IPS-15b (cell line): Measurements from ENCODE around the gene ACTN4.
A peak's percentile ranks its signal among the peaks of the same experiment; 100 is the strongest.

Experiments
- H3K27me3 ChIP-seq: one replicate; pipeline ENCODE4 v1.6.1; 2013; ENCODE audit warnings: low read length; ENCODE audit not compliant: control insufficient read depth, insufficient read depth
- H3K36me3 ChIP-seq: one replicate; pipeline ENCODE4 v1.6.1; 2013; ENCODE audit warnings: low read length; ENCODE audit not compliant: control insufficient read depth, insufficient read depth
- H3K4me1 ChIP-seq: one replicate; pipeline ENCODE4 v1.6.1; 2013; ENCODE audit warnings: mild to moderate bottlenecking, low read length; ENCODE audit not compliant: control insufficient read depth, insufficient read depth
- H3K4me3 ChIP-seq: one replicate; pipeline ENCODE4 v1.5.1; 2013; ENCODE audit warnings: low read depth, low read length
- H3K9ac ChIP-seq: one replicate; pipeline ENCODE4 v1.6.1; 2013; ENCODE audit warnings: low read depth, mild to moderate bottlenecking, low read length
- H3K9me3 ChIP-seq: one replicate; pipeline ENCODE4 v1.6.1; 2013; ENCODE audit warnings: mild to moderate bottlenecking, low read length; ENCODE audit not compliant: control insufficient read depth, insufficient read depth

The ACTN4 gene

GRCh38 chr19:38728752-38729541, 81.5 kb downstream of the ACTN4 start:
- Histone ChIP-seq H3K27me3 (no peaks in the 10 kb centered on the region), H3K9ac (no peak overlapping the region), H3K36me3 (peaks cover 54% of the 10 kb centered on the region)

GRCh38 chr19:38729653-38730469, 82.4 kb downstream of the ACTN4 start:
- Histone ChIP-seq H3K36me3 (peaks cover 45% of the 10 kb centered on the region), H3K9me3 (no peaks in the 10 kb centered on the region), H3K4me3 (no peak overlapping the region), H3K9ac (no peak overlapping the region), H3K4me1 (peaks cover 4% of the 10 kb centered on the region), H3K27me3 (no peaks in the 10 kb centered on the region)

More at GRCh38 chr19:38728752-38729541, 81.5 kb downstream of the ACTN4 start:
- no peaks in the 10 kb centered on the region for H3K9me3 ChIP-seq
- H3K4me1 ChIP-seq: no peaks in the 10 kb centered on the region
- no peak overlapping the region for H3K4me3 ChIP-seq

- no peak overlapping the region for H3K4me3 ChIP-seq
- H3K27me3 ChIP-seq: no peaks in the 10 kb centered on the region
- peaks cover 39% of the 10 kb centered on the region for H3K36me3 ChIP-seq
- peaks cover 4% of the 10 kb centered on the region for H3K4me1 ChIP-seq
- no peak overlapping the region for H3K9ac ChIP-seq
- no peaks in the 10 kb centered on the region for H3K9me3 ChIP-seq
These were observed 83.0 kb downstream of the ACTN4 start for GRCh38 chr19:38730470-38730730.

GRCh38 chr19:38730731-38731589, 83.5 kb downstream of the ACTN4 start:
- Histone ChIP-seq H3K4me1 (peaks cover 4% of the 10 kb centered on the region), H3K27me3 (no peaks in the 10 kb centered on the region)

GRCh38 chr19:38731654-38732301, 84.3 kb downstream of the ACTN4 start:
- Histone ChIP-seq H3K9ac (no peak overlapping the region), H3K9me3 (no peaks in the 10 kb centered on the region), H3K4me1 (peaks cover 4% of the 10 kb centered on the region), H3K27me3 (no peaks in the 10 kb centered on the region), H3K4me3 (no peak overlapping the region), H3K36me3 (peaks cover 26% of the 10 kb centered on the region)

More at GRCh38 chr19:38730731-38731589, 83.5 kb downstream of the ACTN4 start:
- H3K36me3 ChIP-seq: peaks cover 34% of the 10 kb centered on the region
- no peaks in the 10 kb centered on the region for H3K9me3 ChIP-seq
- no peak overlapping the region for H3K9ac ChIP-seq
- no peak overlapping the region for H3K4me3 ChIP-seq

- H3K36me3 ChIP-seq: peaks cover 14% of the 10 kb centered on the region
- H3K4me3 ChIP-seq: no peak overlapping the region
- peaks cover 4% of the 10 kb centered on the region for H3K4me1 ChIP-seq
- no peak overlapping the region for H3K9ac ChIP-seq
- no peaks in the 10 kb centered on the region for H3K9me3 ChIP-seq
- H3K27me3 ChIP-seq: peaks cover 6% of the 10 kb centered on the region
These were observed 85.7 kb downstream of the ACTN4 start for GRCh38 chr19:38733241-38733492.

GRCh38 chr19:38733493-38734175, 86.2 kb downstream of the ACTN4 start:
- Histone ChIP-seq H3K4me1 (peaks cover 4% of the 10 kb centered on the region), H3K36me3 (peaks cover 11% of the 10 kb centered on the region), H3K4me3 (no peak overlapping the region), H3K9me3 (no peaks in the 10 kb centered on the region), H3K27me3 (peaks cover 7% of the 10 kb centered on the region), H3K9ac (no peak overlapping the region)

- peaks cover 7% of the 10 kb centered on the region for H3K36me3 ChIP-seq
- peaks cover 4% of the 10 kb centered on the region for H3K4me1 ChIP-seq
- no peaks in the 10 kb centered on the region for H3K9me3 ChIP-seq
- H3K9ac ChIP-seq: no peak overlapping the region
- no peak overlapping the region for H3K4me3 ChIP-seq
- H3K27me3 ChIP-seq: peaks cover 8% of the 10 kb centered on the region
These were observed 86.7 kb downstream of the ACTN4 start for GRCh38 chr19:38734176-38734425.

GRCh38 chr19:38734426-38735256, 87.2 kb downstream of the ACTN4 start:
- peaks cover 8% of the 10 kb centered on the region for H3K27me3 ChIP-seq
- H3K9me3 ChIP-seq: no peaks in the 10 kb centered on the region
- peak overlapping the region; percentile 37 for H3K9ac ChIP-seq

GRCh38 chr19:38735257-38735686, 87.8 kb downstream of the ACTN4 start:
- H3K27me3 ChIP-seq: peaks cover 8% of the 10 kb centered on the region
- H3K4me1 ChIP-seq: peaks cover 4% of the 10 kb centered on the region
- peaks cover 5% of the 10 kb centered on the region for H3K36me3 ChIP-seq
- no peaks in the 10 kb centered on the region for H3K9me3 ChIP-seq
- H3K4me3 ChIP-seq: peak overlapping the region; percentile 71
- H3K9ac ChIP-seq: peak overlapping the region; percentile 37

More at GRCh38 chr19:38734426-38735256, 87.2 kb downstream of the ACTN4 start:
- peaks cover 5% of the 10 kb centered on the region for H3K36me3 ChIP-seq
- peak overlapping the region; percentile 71 for H3K4me3 ChIP-seq
- peaks cover 4% of the 10 kb centered on the region for H3K4me1 ChIP-seq
